GM06990 (cell line): ENCODE data around the gene MBOAT1.

Source experiments
- DNase-seq: peaks from one replicate; pipeline ENCODE4 v3.0.0-alpha.2; 2011; ENCODE audit not compliant: insufficient read length; ENCODE audit errors: extremely low read depth
- H3K27me3 ChIP-seq: replicated peaks from 2 replicates; pipeline ENCODE4 v1.6.0; 2011; ENCODE audit warnings: low read length; ENCODE audit not compliant: control insufficient read depth, insufficient read depth
- H3K36me3 ChIP-seq: 2 replicates; pipeline ENCODE4 v1.5.1; 2011; ENCODE audit warnings: low read length; ENCODE audit not compliant: control insufficient read depth, insufficient read depth
- H3K4me3 ChIP-seq: replicated peaks from 2 replicates; pipeline ENCODE4 v1.5.1; 2011; ENCODE audit warnings: low read depth, mild to moderate bottlenecking, control low read depth, low read length
- TF ChIP-seq, protein P1 (sequence below): IDR thresholded peaks from 2 replicates; pipeline ENCODE4 v1.5.1; 2011; ENCODE audit warnings: low read length, control low read depth, mild to moderate bottlenecking, inconsistent platforms; ENCODE audit not compliant: insufficient read depth, poor library complexity, severe bottlenecking

Gene MBOAT1

GRCh38 chr6:20134613-20135012, 77.7 kb downstream of the MBOAT1 start:
- Histone ChIP-seq H3K36me3 (no peaks in the 10 kb centered on the region; the same call in 1 of the 2 replicates), H3K27me3 (no peaks in the 10 kb centered on the region), H3K4me3 (no peak overlapping the region)
- no peak for DNase-seq
- TF ChIP-seq, protein P1, sequence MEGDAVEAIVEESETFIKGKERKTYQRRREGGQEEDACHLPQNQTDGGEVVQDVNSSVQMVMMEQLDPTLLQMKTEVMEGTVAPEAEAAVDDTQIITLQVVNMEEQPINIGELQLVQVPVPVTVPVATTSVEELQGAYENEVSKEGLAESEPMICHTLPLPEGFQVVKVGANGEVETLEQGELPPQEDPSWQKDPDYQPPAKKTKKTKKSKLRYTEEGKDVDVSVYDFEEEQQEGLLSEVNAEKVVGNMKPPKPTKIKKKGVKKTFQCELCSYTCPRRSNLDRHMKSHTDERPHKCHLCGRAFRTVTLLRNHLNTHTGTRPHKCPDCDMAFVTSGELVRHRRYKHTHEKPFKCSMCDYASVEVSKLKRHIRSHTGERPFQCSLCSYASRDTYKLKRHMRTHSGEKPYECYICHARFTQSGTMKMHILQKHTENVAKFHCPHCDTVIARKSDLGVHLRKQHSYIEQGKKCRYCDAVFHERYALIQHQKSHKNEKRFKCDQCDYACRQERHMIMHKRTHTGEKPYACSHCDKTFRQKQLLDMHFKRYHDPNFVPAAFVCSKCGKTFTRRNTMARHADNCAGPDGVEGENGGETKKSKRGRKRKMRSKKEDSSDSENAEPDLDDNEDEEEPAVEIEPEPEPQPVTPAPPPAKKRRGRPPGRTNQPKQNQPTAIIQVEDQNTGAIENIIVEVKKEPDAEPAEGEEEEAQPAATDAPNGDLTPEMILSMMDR: no peak

DNA sequence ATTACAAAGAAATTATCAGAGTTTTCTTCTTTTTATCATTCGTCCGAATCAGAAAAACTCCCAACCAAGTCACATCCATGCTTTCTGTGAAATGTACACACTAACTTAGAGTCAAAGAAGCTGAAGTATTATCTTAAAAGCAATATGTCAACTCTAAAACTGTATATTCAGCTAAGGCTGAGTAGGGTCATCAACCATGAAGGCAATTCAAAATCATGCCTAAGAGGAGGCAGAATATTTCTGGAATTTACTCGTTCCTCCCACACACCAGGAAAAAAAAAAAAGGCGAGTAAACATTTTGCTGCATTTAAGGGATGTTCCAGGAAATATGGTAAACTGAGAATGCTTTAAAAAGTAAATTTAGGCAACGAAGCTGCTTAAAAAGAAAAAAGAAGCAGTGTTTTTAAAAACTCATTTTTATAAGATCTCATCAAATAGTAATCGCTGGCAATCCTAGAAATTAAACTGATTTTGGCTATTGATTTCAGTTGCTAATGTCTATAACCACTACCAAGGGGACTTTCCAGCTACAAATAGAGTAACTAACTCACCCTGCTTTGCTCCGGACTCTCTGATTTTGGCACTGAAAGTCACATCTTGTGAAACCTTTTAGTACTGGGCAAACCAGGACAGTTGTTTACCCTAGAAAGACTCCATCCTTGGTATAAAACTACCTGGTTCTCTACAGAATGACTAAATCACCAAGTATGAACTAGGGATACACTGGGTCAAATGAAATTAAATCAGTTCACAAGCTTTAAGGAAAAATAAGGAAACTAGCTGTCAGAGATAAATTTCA, 82.8 kb downstream of the MBOAT1 start:
- no peak for DNase-seq
- H3K27me3 ChIP-seq: no peaks in the 10 kb centered on the region
- H3K36me3 ChIP-seq: no peaks in the 10 kb centered on the region; the same call in none of the 2 replicates
- no peak overlapping the region for H3K4me3 ChIP-seq
- TF ChIP-seq, protein P1: no peak

- no peak overlapping the region for H3K4me3 ChIP-seq
- no peaks in the 10 kb centered on the region; the same call in none of the 2 replicates for H3K36me3 ChIP-seq
- H3K27me3 ChIP-seq: no peaks in the 10 kb centered on the region
- TF ChIP-seq, protein P1: no peak
- no peak for DNase-seq
These were observed 84.3 kb downstream of the MBOAT1 start for GRCh38 chr6:20128018-20128417.

GRCh38 chr6:20126789-20127653, 85.2 kb downstream of the MBOAT1 start:
- H3K4me3 ChIP-seq: no peak overlapping the region
- no peaks in the 10 kb centered on the region; the same call in none of the 2 replicates for H3K36me3 ChIP-seq
- peak; percentile 18 for DNase-seq
- TF ChIP-seq, protein P1: peak; percentile 97
- no peaks in the 10 kb centered on the region for H3K27me3 ChIP-seq

DNA sequence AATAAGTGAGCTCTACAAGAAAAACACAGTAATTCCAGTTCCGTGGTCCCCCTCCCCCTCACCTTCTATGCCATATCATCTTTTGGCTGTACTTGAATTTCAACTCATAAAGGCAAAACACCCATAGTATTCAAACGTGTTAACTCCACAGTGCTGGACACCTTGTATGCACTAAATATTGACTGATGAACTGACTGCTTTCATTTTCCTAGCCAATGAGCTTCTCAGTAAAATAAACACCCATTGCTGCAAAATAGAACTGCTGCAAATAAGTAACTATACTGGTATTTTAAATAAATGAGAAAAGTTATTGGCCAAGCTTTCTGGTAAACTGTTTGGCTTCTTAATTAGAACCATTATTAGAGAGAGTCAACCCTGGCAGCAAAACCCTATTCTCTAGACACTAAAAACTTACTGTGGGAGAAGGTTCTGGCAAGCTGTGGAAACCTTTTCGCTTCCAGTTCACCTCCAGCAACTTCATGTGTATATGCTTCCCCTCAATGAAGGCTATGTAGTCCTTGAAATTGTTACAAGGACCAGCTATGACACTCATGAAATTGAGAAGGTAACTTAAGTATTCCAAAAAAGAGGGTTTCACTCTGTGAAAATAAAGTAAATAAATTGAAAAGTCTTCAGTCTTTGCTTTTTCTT, 86.0 kb downstream of the MBOAT1 start:
- DNase-seq: no peak
- H3K36me3 ChIP-seq: no peaks in the 10 kb centered on the region; the same call in none of the 2 replicates
- no peak overlapping the region for H3K4me3 ChIP-seq
- TF ChIP-seq, protein P1: no peak
- no peaks in the 10 kb centered on the region for H3K27me3 ChIP-seq
